GM23248 (cell line): ENCODE measurements around the gene ATP5PB. TPM values are rescaled to one million over a fixed set of nuclear protein-coding genes. Genes with fewer than 3 reads are reported as not detected.

Source experiments
- DNase-seq: peaks from one replicate; pipeline ENCODE4 v3.0.0-alpha.2; 2015
- H2AFZ ChIP-seq: fragments of 200-600 bp; sonication (generic); 2 replicates; pipeline ENCODE4 v1.6.1; 2016; ENCODE audit warnings: antibody characterized with exemption
- H3F3A ChIP-seq: fragments of 200-600 bp; sonication (generic); 2 replicates; pipeline ENCODE4 v1.6.1; 2016; ENCODE audit warnings: mild to moderate bottlenecking, antibody characterized with exemption, mixed run types; ENCODE audit not compliant: insufficient read depth
- H3K27ac ChIP-seq: fragments of 200-600 bp; sonication (generic); 2 replicates; pipeline ENCODE4 v1.5.1; 2016; ENCODE audit warnings: mild to moderate bottlenecking
- H3K27me3 ChIP-seq: fragments of 200-600 bp; sonication (generic); replicated peaks from 2 replicates; pipeline ENCODE4 v1.6.1; 2016; ENCODE audit warnings: mild to moderate bottlenecking; ENCODE audit not compliant: insufficient read depth
- H3K36me3 ChIP-seq: fragments of 200-600 bp; sonication (generic); 2 replicates; pipeline ENCODE4 v1.6.1; 2016; ENCODE audit warnings: low read depth, mild to moderate bottlenecking
- H3K4me1 ChIP-seq: fragments of 200-600 bp; sonication (generic); 2 replicates; pipeline ENCODE4 v1.6.1; 2016; ENCODE audit warnings: mild to moderate bottlenecking; ENCODE audit not compliant: insufficient read depth
- H3K4me2 ChIP-seq: fragments of 200-600 bp; sonication (generic); one replicate; pipeline ENCODE4 v1.6.1; 2016; ENCODE audit warnings: mild to moderate bottlenecking; ENCODE audit not compliant: unreplicated experiment
- H3K4me3 ChIP-seq: fragments of 200-600 bp; sonication (generic); 2 replicates; pipeline ENCODE4 v1.5.1; 2016; ENCODE audit warnings: mild to moderate bottlenecking
- H3K79me2 ChIP-seq: fragments of 200-600 bp; sonication (generic); 2 replicates; pipeline ENCODE4 v1.6.1; 2016; ENCODE audit warnings: mild to moderate bottlenecking; ENCODE audit not compliant: insufficient read depth
- H3K9ac ChIP-seq: fragments of 200-600 bp; sonication (generic); 2 replicates; pipeline ENCODE4 v1.6.1; 2016; ENCODE audit warnings: mild to moderate bottlenecking
- H3K9me2 ChIP-seq: fragments of 200-600 bp; sonication (generic); 2 replicates; pipeline ENCODE4 v1.6.1; 2016; ENCODE audit warnings: mixed run types, mild to moderate bottlenecking, moderate library complexity; ENCODE audit not compliant: insufficient read depth
- H3K9me3 ChIP-seq: fragments of 200-600 bp; sonication (generic); one replicate; pipeline ENCODE4 v1.6.1; 2017; ENCODE audit warnings: low read depth
- H4K20me1 ChIP-seq: fragments of 200-600 bp; sonication (generic); 2 replicates; pipeline ENCODE4 v1.6.0; 2016; ENCODE audit not compliant: insufficient read depth
- EZH2 ChIP-seq: fragments of 200-600 bp; sonication (generic); IDR thresholded peaks from 2 replicates; pipeline ENCODE4 v1.6.1; 2018; ENCODE audit warnings: antibody characterized with exemption, mild to moderate bottlenecking; ENCODE audit not compliant: insufficient read depth, poor library complexity, severe bottlenecking
- EZH2phosphoT487 ChIP-seq: fragments of 200-600 bp; sonication (generic); IDR thresholded peaks from 2 replicates; pipeline ENCODE4 v1.6.1; 2018; ENCODE audit warnings: antibody characterized with exemption, moderate library complexity, mild to moderate bottlenecking, low read depth; ENCODE audit not compliant: insufficient read depth
- WGBS, 2 experiments: methylation state at CpG; one replicate each; pipeline ENCODE4 v1.1.6; 2015 to 2017; ENCODE audit warnings: low lambda C conversion rate in 2 of 2, low coverage in 1 of 2; ENCODE audit errors: missing lambda C conversion rate in 2 of 2; 5-methylcytosine and 5-hydroxymethylcytosine counted together
- in situ Hi-C: fragments of 300-500 bp; cut with MboI; formaldehyde crosslinking; loops from 2 replicates; pipeline ENCODE4 v1.15.0; 2020
- polyA plus RNA-seq: library from polyadenylated mRNA; unstranded; fragments of >200 nt; fragmentation: Nextera tagmentation; extraction: Ambion mirVana; gene quantifications from 2 replicates; pipeline ENCODE4 v1.2.1, GENCODE V29; 2016
- total RNA-seq: library from RNA; depleted of rRNA; stranded (reverse); fragments of >200 nt; shearing (Covaris generic); gene quantifications from 2 replicates; pipeline ENCODE4 v1.2.3, GENCODE V29; 2014

The ATP5PB gene
- total and polyA plus RNA-seq, 2 experiments from 2014 or later, result 226 to 304 TPM

DNA sequence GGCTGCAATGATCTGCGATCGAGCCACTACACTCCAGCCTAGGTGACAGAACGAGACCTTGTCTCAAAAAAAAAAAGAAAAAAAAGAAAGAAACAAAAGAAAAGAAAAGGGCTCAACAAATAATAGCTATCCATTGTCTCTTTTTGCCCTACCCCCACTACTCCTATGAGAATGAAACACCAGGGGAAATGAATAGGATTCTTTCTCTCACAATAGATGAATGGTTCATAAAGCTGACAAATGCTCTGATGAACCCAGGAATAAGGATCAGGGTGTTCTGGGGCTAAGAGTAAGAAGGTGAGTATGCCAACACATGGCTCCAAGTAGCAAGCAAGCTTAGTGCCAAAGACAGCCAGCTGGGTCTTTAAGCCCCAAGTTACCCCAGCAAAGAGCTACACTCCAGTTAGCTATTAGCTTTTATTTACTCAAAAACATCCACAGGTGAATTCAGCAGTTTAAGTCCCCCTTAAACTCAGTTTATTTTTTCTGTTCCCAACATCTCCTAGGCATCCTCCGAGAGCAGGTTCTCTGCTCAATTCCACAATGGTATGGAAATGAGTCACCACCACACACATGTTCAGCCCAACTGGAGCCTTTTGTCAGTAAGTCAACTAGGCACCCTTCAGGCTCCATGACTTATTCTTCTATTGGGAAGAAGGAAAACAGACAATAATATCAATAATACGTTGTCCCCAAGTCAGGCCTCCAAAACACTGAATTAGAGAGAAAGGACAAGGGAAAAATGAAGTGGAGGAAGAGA is 49.9 kb downstream of the ATP5PB start:
- H3K36me3 ChIP-seq, result no peaks in the 10 kb centered on the region
- H2AFZ ChIP-seq, result no peak overlapping the region
- no peaks in the 10 kb centered on the region for H3K4me1 ChIP-seq
- no peaks in the 10 kb centered on the region for H3K9me2 ChIP-seq
- H3K9ac ChIP-seq, result no peak overlapping the region
- H3K79me2 ChIP-seq, result no peaks in the 10 kb centered on the region
- in situ Hi-C loops, result loop anchor here (10.0 to 25.0 kb wide), 2 partner anchors 166 to 863 kb away; no protein-coding TSS in a partner anchor
- no peaks in the 10 kb centered on the region for H4K20me1 ChIP-seq
- no peak overlapping the region for H3K27ac ChIP-seq
- no peak overlapping the region for H3K4me3 ChIP-seq
- no peak overlapping the region for H3K4me2 ChIP-seq
- WGBS, 2 experiments, result 66 to 67% methylated on average over 4 to 5 of the region's 5 CpGs
- H3K27me3 ChIP-seq, result peaks cover 10% of the 10 kb centered on the region; the same call in 1 of the 2 replicates
- TF ChIP-seq EZH2 (no peak), EZH2phosphoT487 (no peak)
- no peak for DNase-seq
- H3K9me3 ChIP-seq, result no peaks in the 10 kb centered on the region
- no peaks in the 10 kb centered on the region for H3F3A ChIP-seq

DNA sequence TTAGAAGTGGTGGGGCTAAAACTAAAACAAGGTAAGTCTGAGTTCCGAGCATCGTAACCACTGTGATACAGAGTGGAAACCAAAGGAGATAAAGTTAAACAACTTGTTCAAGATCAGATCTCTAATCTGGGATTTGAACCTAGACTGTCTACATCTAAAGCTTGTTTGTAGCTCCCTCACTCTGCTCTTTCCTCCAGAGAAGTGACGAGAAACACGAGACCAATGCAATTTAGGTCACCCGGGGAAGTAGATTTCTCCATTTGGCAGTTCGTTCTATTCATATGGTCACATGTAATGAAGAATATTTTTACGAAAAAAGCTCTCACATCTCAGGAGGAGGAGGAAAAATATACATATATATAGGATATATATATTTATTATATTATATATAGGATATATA is 52.4 kb downstream of the ATP5PB start:
- no peaks in the 10 kb centered on the region for H3K4me1 ChIP-seq
- no peaks in the 10 kb centered on the region for H3K9me3 ChIP-seq
- in situ Hi-C loops, result no loop called here
- no peak for TF ChIP-seq EZH2
- no peak for TF ChIP-seq EZH2phosphoT487
- no peaks in the 10 kb centered on the region for H3K79me2 ChIP-seq
- no peaks in the 10 kb centered on the region for H3K36me3 ChIP-seq
- no peaks in the 10 kb centered on the region for H3F3A ChIP-seq
- no peaks in the 10 kb centered on the region for H4K20me1 ChIP-seq
- no peak overlapping the region for H2AFZ ChIP-seq
- no peak overlapping the region for H3K27ac ChIP-seq
- 43 to 49% methylated on average over 7 of the region's 7 CpGs for WGBS, 2 experiments
- H3K4me3 ChIP-seq, result no peak overlapping the region
- no peak overlapping the region for H3K9ac ChIP-seq
- H3K27me3 ChIP-seq, result peaks cover 6% of the 10 kb centered on the region; the same call in 1 of the 2 replicates
- no peaks in the 10 kb centered on the region for H3K9me2 ChIP-seq
- no peak overlapping the region for H3K4me2 ChIP-seq
- no peak for DNase-seq

DNA sequence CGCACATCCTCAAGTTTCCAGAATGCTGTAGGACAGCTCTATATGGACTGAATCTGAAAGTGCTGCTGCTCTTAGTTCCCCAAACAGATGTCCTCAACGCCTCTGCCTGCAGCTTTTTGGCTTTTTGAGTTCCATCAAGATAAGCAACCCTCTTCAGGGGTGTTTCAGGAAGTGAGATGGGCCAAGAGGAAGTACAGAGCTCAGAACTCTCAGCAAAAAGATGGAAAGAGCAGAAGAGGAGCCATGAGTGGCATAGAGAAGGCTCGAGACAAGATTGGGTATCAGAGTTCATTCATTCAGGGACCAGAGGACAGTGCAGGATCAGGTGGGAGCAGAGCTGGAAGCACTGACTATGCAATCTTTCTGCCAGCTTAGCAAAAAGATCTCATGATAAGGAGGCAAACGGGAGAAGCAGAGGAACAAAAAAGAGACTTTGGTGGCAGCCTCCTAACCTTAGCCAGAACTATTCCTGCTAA is 54.4 kb downstream of the ATP5PB start, which contains the start of the genes ADORA3 and TMIGD3:
Gene ADORA3 (minus strand): TSS at position 49 of the 476 bp plus-strand sequence. CDS start 279 bp downstream, outside the sequence.
Gene TMIGD3 (minus strand): TSS at position 49 of the 476 bp plus-strand sequence. CDS start 279 bp downstream, outside the sequence.
- in situ Hi-C loops, result no loop called here
- TF ChIP-seq EZH2phosphoT487 (no peak), EZH2 (no peak)
- WGBS, 2 experiments, result 42 to 60% methylated on average over 4 of the region's 4 CpGs

DNA sequence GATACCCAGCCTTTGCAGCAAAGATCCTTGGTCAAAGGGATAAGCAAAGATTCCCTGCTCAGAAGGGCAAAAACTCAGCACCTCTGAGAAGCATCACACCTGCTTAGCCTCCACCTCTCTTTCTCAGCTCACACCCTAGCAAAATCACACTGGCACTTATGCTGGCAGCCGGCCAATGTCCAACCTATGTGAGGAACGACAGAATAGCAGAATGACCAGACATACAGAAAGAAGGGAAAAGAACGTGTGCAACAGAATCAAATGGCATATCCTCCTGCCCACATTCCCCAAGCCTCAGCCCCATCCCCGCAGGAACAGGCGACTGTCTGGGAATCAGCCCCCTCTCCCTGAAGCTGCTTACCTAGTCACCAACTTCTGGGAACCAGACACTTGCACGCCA is 54.8 kb downstream of the ATP5PB start:
- in situ Hi-C loops, result no loop called here

More for the DNA sequence above, 54.4 kb downstream of the ATP5PB start, which contains the start of the genes ADORA3 and TMIGD3:
- Histone ChIP-seq H3K27me3 (peaks cover 6% of the 10 kb centered on the region; the same call in 1 of the 2 replicates), H3K36me3 (no peaks in the 10 kb centered on the region), H3K4me1 (peaks cover 10% of the 10 kb centered on the region), H3K9me3 (no peaks in the 10 kb centered on the region), H3F3A (peaks cover 5% of the 10 kb centered on the region; the same call in 1 of the 2 replicates), H3K9ac (no peak within 1 kb of the TSS), H4K20me1 (no peaks in the 10 kb centered on the region), H2AFZ (no peak within 1 kb of the TSS), H3K27ac (no peak within 1 kb of the TSS), H3K79me2 (no peaks in the 10 kb centered on the region), H3K4me2 (no peak within 1 kb of the TSS), H3K4me3 (no peak within 1 kb of the TSS), H3K9me2 (no peaks in the 10 kb centered on the region)
- no peak for DNase-seq

More for the DNA sequence above, 54.8 kb downstream of the ATP5PB start:
- Histone ChIP-seq H3K9me2 (no peaks in the 10 kb centered on the region), H3K27me3 (peaks cover 6% of the 10 kb centered on the region; the same call in 1 of the 2 replicates), H4K20me1 (no peaks in the 10 kb centered on the region), H2AFZ (no peak overlapping the region), H3F3A (peaks cover 5% of the 10 kb centered on the region; the same call in 1 of the 2 replicates), H3K4me2 (no peak overlapping the region), H3K9me3 (no peaks in the 10 kb centered on the region), H3K4me1 (peaks cover 10% of the 10 kb centered on the region), H3K79me2 (no peaks in the 10 kb centered on the region), H3K27ac (no peak overlapping the region), H3K4me3 (no peak overlapping the region), H3K36me3 (no peaks in the 10 kb centered on the region), H3K9ac (no peak overlapping the region)
- TF ChIP-seq EZH2 (no peak), EZH2phosphoT487 (no peak)
- no peak for DNase-seq
- WGBS, 2 experiments, result 48 to 54% methylated on average over 6 of the region's 6 CpGs
